Activated T-helper 17 cell treated with anti-CD3 and anti-CD28 coated beads, Interleukin-2, amount 50 U/mL, for 72 hours (primary cell): ENCODE results near the gene SUPT16H. TPM values are rescaled to one million over a fixed set of nuclear protein-coding genes. Genes with fewer than 3 reads are reported as not detected.
A peak's percentile ranks its signal among the peaks of the same experiment; 100 is the strongest.

ENCODE experiments used
- ATAC-seq: fragments of 150-1000 bp; cut with Tn5 transposase; replicated peaks from 2 replicates; pipeline ENCODE4 v1.10.0; 2021; ENCODE audit warnings: mild to moderate bottlenecking, moderate library complexity
- H3K27ac Mint-ChIP-seq: one replicate; pipeline ENCODE4 v1.8.0; 2022; ENCODE audit warnings: mixed read lengths
- H3K27me3 Mint-ChIP-seq: one replicate; pipeline ENCODE4 v1.8.0; 2022; ENCODE audit warnings: mixed read lengths
- H3K36me3 Mint-ChIP-seq: one replicate; pipeline ENCODE4 v1.8.0; 2022; ENCODE audit warnings: low read depth, mild to moderate bottlenecking, mixed read lengths
- H3K4me1 Mint-ChIP-seq: one replicate; pipeline ENCODE4 v1.8.0; 2022; ENCODE audit warnings: mixed read lengths
- H3K4me3 Mint-ChIP-seq: one replicate; pipeline ENCODE4 v1.8.0; 2022; ENCODE audit warnings: mild to moderate bottlenecking, mixed read lengths
- H3K9me3 Mint-ChIP-seq: one replicate; pipeline ENCODE4 v1.8.0; 2022; ENCODE audit warnings: mixed read lengths
- total RNA-seq, 2 donors: library from RNA; stranded (reverse); gene quantifications; one replicate each; pipeline ENCODE4 v1.2.3, GENCODE V29; 2022

The SUPT16H gene
- total RNA-seq: 100 to 1,000 TPM; 120 to 176 TPM

DNA sequence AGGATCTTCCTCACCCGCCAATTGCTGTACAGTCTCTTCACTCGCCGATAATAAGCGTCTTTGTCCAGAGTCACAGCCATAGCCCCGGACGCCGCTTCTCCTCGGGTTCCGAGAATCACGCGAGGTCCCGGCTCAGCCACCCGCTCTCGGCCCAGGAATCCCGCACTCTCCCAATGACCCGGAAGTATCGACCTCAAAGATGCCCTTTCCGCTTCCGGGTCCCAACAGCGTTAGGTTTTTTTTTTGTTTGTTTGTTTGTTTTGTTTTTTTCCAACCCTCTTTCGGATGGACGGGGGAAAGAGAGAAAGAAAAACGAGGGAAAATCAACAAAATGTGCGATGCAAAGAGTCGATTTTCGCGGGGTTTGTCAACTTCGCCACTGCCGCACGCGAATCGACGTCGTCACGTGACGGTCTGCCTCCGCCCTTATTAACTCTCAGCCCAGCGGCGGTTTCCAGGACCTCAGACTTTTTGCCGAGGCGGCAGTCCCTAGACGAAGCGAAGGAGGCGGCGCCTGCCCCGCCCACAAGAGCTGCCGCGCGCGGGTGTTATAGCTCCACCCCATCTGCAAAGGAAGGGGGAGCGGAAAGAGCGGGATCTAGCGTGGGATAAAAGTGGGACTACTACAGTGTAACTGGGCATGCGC is at the start of gene SUPT16H:
TSS of gene SUPT16H (minus strand) at position 172 of the 646 bp plus-strand sequence. CDS start at position 80, 92 bp downstream.
- peak; percentile 93 for ATAC-seq
- no peaks in the 10 kb centered on the region for H3K27me3 Mint-ChIP-seq

GRCh38 chr14:21431126-21431525 is 47.3 kb upstream of the SUPT16H start:
- Mint-ChIP-seq H3K9me3 (no peaks in the 10 kb centered on the region), H3K27ac (no peak overlapping the region), H3K36me3 (peaks cover 91% of the 10 kb centered on the region), H3K27me3 (no peaks in the 10 kb centered on the region), H3K4me1 (peaks cover 22% of the 10 kb centered on the region), H3K4me3 (no peak overlapping the region)
- ATAC-seq: no peak

More for the DNA sequence above, at the start of gene SUPT16H:
- no peaks in the 10 kb centered on the region for H3K9me3 Mint-ChIP-seq
- H3K4me1 Mint-ChIP-seq: peaks cover 12% of the 10 kb centered on the region
- H3K27ac Mint-ChIP-seq: peak within 1 kb of the TSS; percentile 98
- H3K36me3 Mint-ChIP-seq: peaks cover 94% of the 10 kb centered on the region
- peak within 1 kb of the TSS; percentile 97 for H3K4me3 Mint-ChIP-seq

GRCh38 chr14:21428930-21429329 is 45.1 kb upstream of the SUPT16H start:
- no peaks in the 10 kb centered on the region for H3K27me3 Mint-ChIP-seq
- H3K4me3 Mint-ChIP-seq: no peak overlapping the region
- no peaks in the 10 kb centered on the region for H3K9me3 Mint-ChIP-seq
- no peak for ATAC-seq
- no peak overlapping the region for H3K27ac Mint-ChIP-seq
- H3K36me3 Mint-ChIP-seq: peaks cover 96% of the 10 kb centered on the region
- peaks cover 5% of the 10 kb centered on the region for H3K4me1 Mint-ChIP-seq

GRCh38 chr14:21426692-21427091 is 42.9 kb upstream of the SUPT16H start:
- Mint-ChIP-seq H3K36me3 (peaks cover 100% of the 10 kb centered on the region), H3K4me3 (no peak overlapping the region), H3K4me1 (no peaks in the 10 kb centered on the region), H3K27me3 (no peaks in the 10 kb centered on the region), H3K9me3 (no peaks in the 10 kb centered on the region), H3K27ac (peak overlapping the region; percentile 66)
- no peak for ATAC-seq

DNA sequence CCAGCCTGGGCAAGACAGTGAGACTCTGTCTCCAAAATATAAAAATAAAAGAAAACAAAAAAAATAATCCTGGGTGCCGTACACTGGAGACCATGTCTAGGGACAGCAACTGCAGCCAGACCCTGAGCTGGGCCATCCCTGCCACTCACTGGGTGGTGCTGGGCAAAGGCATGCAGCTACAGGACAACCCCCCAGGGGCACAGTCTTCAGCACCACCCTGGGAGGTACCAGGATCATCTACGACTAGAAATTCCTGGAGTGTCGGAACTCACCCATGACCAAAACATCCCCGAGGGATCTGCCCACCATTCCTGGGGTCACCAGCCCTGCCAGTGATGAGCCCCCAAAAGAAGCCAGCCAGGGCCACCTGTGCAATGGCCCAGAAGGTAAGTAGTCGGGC is 35.7 kb upstream of the SUPT16H start:
- H3K27me3 Mint-ChIP-seq: no peaks in the 10 kb centered on the region
- ATAC-seq: no peak
- H3K36me3 Mint-ChIP-seq: peaks cover 99% of the 10 kb centered on the region
- peaks cover 2% of the 10 kb centered on the region for H3K4me1 Mint-ChIP-seq
- H3K9me3 Mint-ChIP-seq: no peaks in the 10 kb centered on the region
- no peak overlapping the region for H3K4me3 Mint-ChIP-seq
- H3K27ac Mint-ChIP-seq: peak overlapping the region; percentile 80

DNA sequence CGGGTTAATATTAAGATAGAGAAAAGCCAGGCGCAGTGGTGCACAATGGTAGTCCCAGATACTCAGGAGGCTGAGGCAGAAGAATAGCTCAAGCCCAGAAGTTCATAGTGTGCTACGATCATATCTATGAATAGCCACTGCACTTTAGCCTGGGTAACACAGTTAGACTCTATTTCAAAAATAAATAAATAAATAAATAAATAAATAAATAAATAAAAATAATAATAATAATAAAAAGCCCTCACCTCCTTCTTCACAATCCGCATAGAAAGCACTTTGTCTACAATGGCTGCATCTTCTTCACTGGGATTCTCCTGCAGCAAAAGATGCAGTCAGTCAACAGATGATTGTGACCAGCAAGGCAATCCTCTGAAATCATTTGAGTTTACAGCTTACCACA is 31.5 kb upstream of the SUPT16H start:
- H3K4me3 Mint-ChIP-seq: no peak overlapping the region
- no peaks in the 10 kb centered on the region for H3K27me3 Mint-ChIP-seq
- H3K27ac Mint-ChIP-seq: peak overlapping the region; percentile 89
- no peak for ATAC-seq
- peaks cover 99% of the 10 kb centered on the region for H3K36me3 Mint-ChIP-seq
- peaks cover 14% of the 10 kb centered on the region for H3K4me1 Mint-ChIP-seq
- H3K9me3 Mint-ChIP-seq: no peaks in the 10 kb centered on the region

DNA sequence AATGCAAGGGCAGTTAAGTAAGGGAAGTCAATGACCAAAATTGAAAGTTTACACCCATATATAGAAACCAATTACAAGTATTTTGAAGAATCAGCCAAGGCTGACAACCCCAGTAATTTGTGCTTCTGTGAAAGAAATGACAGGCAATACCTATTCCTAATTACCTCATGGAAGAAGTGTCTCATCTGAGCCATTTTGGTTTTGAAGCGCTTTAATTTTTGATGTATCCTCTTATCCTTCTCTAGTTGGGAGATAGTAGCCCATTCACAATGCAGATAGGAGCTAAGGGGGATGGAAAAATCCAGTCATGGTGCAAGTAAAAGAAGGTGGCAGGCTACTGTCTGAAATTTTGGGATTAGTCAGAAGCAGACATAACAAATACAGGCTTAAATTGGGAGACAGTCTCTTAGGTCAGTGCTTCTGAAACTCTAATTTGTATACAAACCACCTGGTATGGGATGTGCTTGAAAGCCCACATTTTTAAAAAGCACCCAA is 30.4 kb upstream of the SUPT16H start:
- peak overlapping the region; percentile 46 for H3K4me3 Mint-ChIP-seq
- H3K4me1 Mint-ChIP-seq: peaks cover 14% of the 10 kb centered on the region
- no peaks in the 10 kb centered on the region for H3K27me3 Mint-ChIP-seq
- peak overlapping the region; percentile 89 for H3K27ac Mint-ChIP-seq
- H3K9me3 Mint-ChIP-seq: no peaks in the 10 kb centered on the region
- H3K36me3 Mint-ChIP-seq: peaks cover 99% of the 10 kb centered on the region
- peak; percentile 91 for ATAC-seq

DNA sequence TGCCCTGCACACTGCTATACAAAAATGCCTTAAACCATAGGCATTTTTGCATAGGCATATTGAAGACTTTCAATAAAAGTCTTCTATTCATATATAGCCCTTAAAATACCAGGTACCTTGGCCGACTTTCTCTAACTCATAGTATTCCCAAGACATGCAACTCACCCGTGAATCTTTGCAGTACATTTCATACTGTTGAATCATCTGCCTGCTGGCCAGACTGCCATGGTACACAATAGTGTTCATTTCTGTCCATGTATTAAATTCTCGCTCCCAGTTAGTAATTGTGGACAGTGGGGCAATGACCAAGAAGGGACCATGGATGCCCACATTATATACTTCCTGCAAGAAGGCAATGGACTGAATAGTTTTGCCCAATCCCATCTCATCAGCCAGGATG is 24.3 kb upstream of the SUPT16H start:
- Mint-ChIP-seq H3K4me3 (no peak overlapping the region), H3K4me1 (no peaks in the 10 kb centered on the region), H3K9me3 (no peaks in the 10 kb centered on the region), H3K27ac (no peak overlapping the region), H3K27me3 (no peaks in the 10 kb centered on the region), H3K36me3 (peaks cover 100% of the 10 kb centered on the region)
- no peak for ATAC-seq

- H3K9me3 Mint-ChIP-seq: no peaks in the 10 kb centered on the region
- H3K4me1 Mint-ChIP-seq: no peaks in the 10 kb centered on the region
- H3K36me3 Mint-ChIP-seq: peaks cover 100% of the 10 kb centered on the region
- no peak overlapping the region for H3K27ac Mint-ChIP-seq
- no peak for ATAC-seq
- no peak overlapping the region for H3K4me3 Mint-ChIP-seq
- H3K27me3 Mint-ChIP-seq: no peaks in the 10 kb centered on the region
These were observed 22.4 kb upstream of the SUPT16H start for GRCh38 chr14:21406213-21406612.

DNA sequence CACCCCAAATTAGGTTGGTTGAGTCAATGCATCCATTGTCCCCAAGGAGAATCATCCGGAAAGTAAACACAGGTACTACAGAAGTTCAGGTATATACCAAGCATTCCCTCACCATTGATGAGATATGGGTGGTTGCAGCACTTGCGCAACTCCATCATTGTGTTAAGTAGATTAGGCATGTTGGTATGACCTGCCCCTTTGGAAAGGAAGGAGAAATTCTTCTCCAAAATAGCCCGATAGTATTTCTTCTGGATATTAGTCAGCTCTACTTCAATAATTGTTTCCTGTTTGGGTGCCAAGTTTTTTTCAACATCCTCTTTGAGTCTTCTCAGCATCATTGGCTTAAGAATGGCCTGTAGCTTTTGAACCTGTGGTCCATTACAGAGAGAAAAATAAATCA is 21.3 kb upstream of the SUPT16H start:
- no peaks in the 10 kb centered on the region for H3K4me1 Mint-ChIP-seq
- H3K27ac Mint-ChIP-seq: no peak overlapping the region
- no peaks in the 10 kb centered on the region for H3K9me3 Mint-ChIP-seq
- H3K4me3 Mint-ChIP-seq: no peak overlapping the region
- peaks cover 100% of the 10 kb centered on the region for H3K36me3 Mint-ChIP-seq
- no peaks in the 10 kb centered on the region for H3K27me3 Mint-ChIP-seq
- no peak for ATAC-seq

GRCh38 chr14:21399311-21399870 is 15.6 kb upstream of the SUPT16H start:
- H3K36me3 Mint-ChIP-seq: peaks cover 95% of the 10 kb centered on the region
- no peaks in the 10 kb centered on the region for H3K4me1 Mint-ChIP-seq

GRCh38 chr14:21398901-21399300 is 15.1 kb upstream of the SUPT16H start:
- Mint-ChIP-seq H3K27me3 (no peaks in the 10 kb centered on the region), H3K9me3 (no peaks in the 10 kb centered on the region), H3K36me3 (peaks cover 95% of the 10 kb centered on the region), H3K27ac (no peak overlapping the region), H3K4me1 (no peaks in the 10 kb centered on the region), H3K4me3 (no peak overlapping the region)
- no peak for ATAC-seq

More at GRCh38 chr14:21399311-21399870, 15.6 kb upstream of the SUPT16H start:
- no peaks in the 10 kb centered on the region for H3K27me3 Mint-ChIP-seq
- H3K27ac Mint-ChIP-seq: peak overlapping the region; percentile 12
- H3K9me3 Mint-ChIP-seq: no peaks in the 10 kb centered on the region
- no peak overlapping the region for H3K4me3 Mint-ChIP-seq
- ATAC-seq: no peak

DNA sequence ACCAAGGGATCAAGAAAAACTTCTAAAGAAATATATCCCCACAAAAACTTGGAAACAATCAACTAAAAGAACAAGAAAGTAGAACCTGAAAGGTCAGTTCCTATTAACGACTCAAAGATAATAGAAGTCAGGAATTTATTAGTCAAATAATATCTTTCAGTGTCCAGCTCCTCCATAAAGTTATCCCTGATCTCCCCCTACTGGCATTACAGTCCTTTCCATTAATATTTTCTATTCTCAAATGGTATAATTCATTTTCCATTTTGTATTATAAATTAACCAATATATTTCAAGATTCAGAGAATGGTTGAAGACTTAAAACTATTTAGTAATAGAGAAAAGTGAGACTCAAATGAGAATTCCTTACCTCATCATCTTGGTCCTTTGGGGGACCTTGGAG is 11.6 kb upstream of the SUPT16H start:
- no peak for ATAC-seq
- Mint-ChIP-seq H3K27me3 (no peaks in the 10 kb centered on the region), H3K4me1 (no peaks in the 10 kb centered on the region), H3K36me3 (peaks cover 95% of the 10 kb centered on the region), H3K9me3 (no peaks in the 10 kb centered on the region), H3K4me3 (no peak overlapping the region), H3K27ac (no peak overlapping the region)

GRCh38 chr14:21385188-21385904 is 1.5 kb upstream of the SUPT16H start:
- peaks cover 94% of the 10 kb centered on the region for H3K36me3 Mint-ChIP-seq

GRCh38 chr14:21384494-21384851 is 654 bp upstream of the SUPT16H start:
- H3K27ac Mint-ChIP-seq: peak overlapping the region; percentile 98
- no peaks in the 10 kb centered on the region for H3K9me3 Mint-ChIP-seq
- H3K4me3 Mint-ChIP-seq: peak overlapping the region; percentile 97
- H3K4me1 Mint-ChIP-seq: peaks cover 12% of the 10 kb centered on the region
- peak; percentile 50 for ATAC-seq
- H3K27me3 Mint-ChIP-seq: no peaks in the 10 kb centered on the region
- peaks cover 94% of the 10 kb centered on the region for H3K36me3 Mint-ChIP-seq

More at GRCh38 chr14:21385188-21385904, 1.5 kb upstream of the SUPT16H start:
- peak overlapping the region; percentile 97 for H3K4me3 Mint-ChIP-seq
- no peak for ATAC-seq
- peaks cover 12% of the 10 kb centered on the region for H3K4me1 Mint-ChIP-seq
- H3K9me3 Mint-ChIP-seq: no peaks in the 10 kb centered on the region
- H3K27ac Mint-ChIP-seq: peak overlapping the region; percentile 98
- no peaks in the 10 kb centered on the region for H3K27me3 Mint-ChIP-seq
